Keratinocyte (primary cell): Measurements from ENCODE around the gene AIFM2. TPM values are rescaled to one million over a fixed set of nuclear protein-coding genes. Genes with fewer than 3 reads are reported as not detected.
"Not testable (repeated sequence)": the region's sequence is repeated elsewhere in the genome, so short reads cannot be mapped to it uniquely, and the experiment has no call there.

Source experiments
- DNase-seq: peaks from one replicate; pipeline ENCODE4 v3.0.0-alpha.2; 2011; ENCODE audit warnings: low read depth, missing footprints, low spot score
- FAIRE-seq: peaks from 2 replicates; lab custom pipeline; 2011; peaks lifted over from hg19 to GRCh38; lab: Jason Lieb, UNC
- H2AFZ ChIP-seq: 2 replicates; pipeline ENCODE4 v1.6.0; 2012; ENCODE audit warnings: low read length, control low read depth, inconsistent platforms; ENCODE audit not compliant: control insufficient read depth
- H3K27ac ChIP-seq: 2 replicates; pipeline ENCODE4 v1.5.1; 2011; ENCODE audit warnings: low read length; ENCODE audit not compliant: control insufficient read depth, insufficient read depth
- H3K27me3 ChIP-seq: 3 replicates; pipeline ENCODE4 v1.6.0; 2011; ENCODE audit warnings: low read length; ENCODE audit not compliant: control insufficient read depth, insufficient read depth; ENCODE audit errors: extremely low read depth
- H3K36me3 ChIP-seq, 2 experiments: 2 replicates in 1 of 2; 3 replicates in 1 of 2; pipeline ENCODE4 v1.5.1; 2011; ENCODE audit warnings: low read length in 2 of 2, mild to moderate bottlenecking in 1 of 2; ENCODE audit not compliant: control insufficient read depth in 2 of 2, insufficient read depth in 2 of 2; ENCODE audit errors: extremely low read depth in 1 of 2
- H3K4me1 ChIP-seq: 3 replicates; pipeline ENCODE4 v1.5.1; 2011; ENCODE audit warnings: low read length; ENCODE audit not compliant: control insufficient read depth, insufficient read depth; ENCODE audit errors: extremely low read depth
- H3K4me2 ChIP-seq: 3 replicates; pipeline ENCODE4 v1.6.0; 2011; ENCODE audit warnings: low read depth, low read length; ENCODE audit not compliant: control insufficient read depth, insufficient read depth; ENCODE audit errors: extremely low read depth
- H3K4me3 ChIP-seq, 3 experiments: fragments of 200-600 bp in 1 of 3; sonication (generic) in 1 of 3; 2 replicates in 2 of 3; 3 replicates in 1 of 3; pipeline ENCODE4 v1.5.1; 2011 to 2016; ENCODE audit warnings: low read length in 3 of 3, mild to moderate bottlenecking in 3 of 3, control low read depth in 2 of 3, inconsistent platforms in 1 of 3, low read depth in 1 of 3, mixed read lengths in 1 of 3, mixed run types in 1 of 3, moderate library complexity in 1 of 3; ENCODE audit not compliant: control insufficient read depth in 2 of 3, insufficient read depth in 2 of 3; ENCODE audit errors: extremely low read depth in 1 of 3
- H3K79me2 ChIP-seq: 2 replicates; pipeline ENCODE4 v1.6.0; 2012; ENCODE audit warnings: low read length; ENCODE audit not compliant: control insufficient read depth, insufficient read depth
- H3K9ac ChIP-seq: 3 replicates; pipeline ENCODE4 v1.6.0; 2011; ENCODE audit warnings: low read length; ENCODE audit not compliant: control insufficient read depth, insufficient read depth; ENCODE audit errors: extremely low read depth
- H3K9me1 ChIP-seq: 3 replicates; pipeline ENCODE4 v1.6.0; 2011; ENCODE audit warnings: low read length; ENCODE audit not compliant: control insufficient read depth, insufficient read depth; ENCODE audit errors: extremely low read depth
- H3K9me3 ChIP-seq: 2 replicates; pipeline ENCODE4 v1.5.1; 2012; ENCODE audit warnings: low read depth, low read length; ENCODE audit not compliant: control insufficient read depth
- H4K20me1 ChIP-seq: 3 replicates; pipeline ENCODE4 v1.6.0; 2011; ENCODE audit warnings: low read length; ENCODE audit not compliant: control insufficient read depth, insufficient read depth; ENCODE audit errors: extremely low read depth
- CTCF ChIP-seq, 3 experiments: IDR thresholded peaks in 1 of 3; conservative IDR thresholded peaks in 1 of 3; optimal IDR thresholded peaks in 1 of 3; 2 replicates in 2 of 3; 3 replicates in 1 of 3; pipeline versions ENCODE3 to v1.5.1; 2011; ENCODE audit warnings: low read length in 3 of 3, mild to moderate bottlenecking in 3 of 3, moderate library complexity in 2 of 3, control low read depth in 1 of 3, inconsistent platforms in 1 of 3; ENCODE audit not compliant: insufficient read depth in 2 of 3; ENCODE audit errors: extremely low read depth in 1 of 3
- EZH2 ChIP-seq: IDR thresholded peaks from one replicate; pipeline ENCODE4 v1.6.1; 2012; ENCODE audit warnings: inconsistent platforms, mild to moderate bottlenecking, low read length, moderate library complexity
- dilution Hi-C: fragments of 300-500 bp; cut with MboI; formaldehyde crosslinking; loops from one replicate; pipeline ENCODE4 v1.7.0; 2020; ENCODE audit warnings: low sequenced_read_pairs; ENCODE audit not compliant: extremely low pct_ligation_motif_present
- polyA plus RNA-seq, 5 experiments: library from polyadenylated mRNA; depleted of rRNA in 3 of 5; stranded (reverse) in 3 of 5; stranded (forward) in 1 of 5; unstranded in 1 of 5; fragments of >200 nt; gene quantifications; 1 replicate in 1 of 5; 2 replicates in 3 of 5; 3 replicates in 1 of 5; pipeline versions ENCODE4 v1.2.1 to v1.2.3, GENCODE V29; 2011 to 2012; ENCODE audit warnings: missing spikeins in 2 of 5, low read depth in 1 of 5, low replicate concordance in 1 of 5

The AIFM2 gene
- polyA plus RNA-seq, 1 donor (not counting 4 experiments of a cell fraction or from before 2014, with no cell fraction given): 1.8 TPM

GRCh38 chr10:70106958-70107791 is 25.4 kb downstream of the AIFM2 start:
- no peak for TF ChIP-seq EZH2
- peak; percentile 46 to 66 (median 47) for TF ChIP-seq CTCF (optimal IDR thresholded peaks at IDR 0.05 in 1 of 3, IDR thresholded peaks at IDR 0.05 in 1 of 3, conservative IDR thresholded peaks at IDR 0.05 in 1 of 3; ENCODE audit: extremely low read depth in 1 of 3, insufficient read depth in 2 of 3, low read length in 3 of 3)
- Histone ChIP-seq H3K9ac (no peak overlapping the region), H3K9me3 (no peaks in the 10 kb centered on the region), H3K27me3 (no peaks in the 10 kb centered on the region), H4K20me1 (no peaks in the 10 kb centered on the region), H3K4me3 (no peak overlapping the region), H3K36me3 (peaks cover 0 to under 1% of the 10 kb centered on the region in 2 experiments), H3K9me1 (no peaks in the 10 kb centered on the region), H3K4me1 (no peaks in the 10 kb centered on the region), H3K4me2 (no peak overlapping the region), H3K27ac (no peak overlapping the region), H3K79me2 (no peaks in the 10 kb centered on the region), H2AFZ (no peak overlapping the region)
- dilution Hi-C loops: no loop called here
- no peak for DNase-seq
- FAIRE-seq: no peak

- Histone ChIP-seq H3K4me1 (no peaks in the 10 kb centered on the region), H3K9me3 (no peaks in the 10 kb centered on the region), H3K9me1 (no peaks in the 10 kb centered on the region), H3K79me2 (no peaks in the 10 kb centered on the region), H3K27ac (no peak overlapping the region), H3K27me3 (no peaks in the 10 kb centered on the region), H4K20me1 (no peaks in the 10 kb centered on the region), H2AFZ (no peak overlapping the region), H3K9ac (no peak overlapping the region), H3K36me3 (peaks cover 0 to 4% of the 10 kb centered on the region in 2 experiments), H3K4me3 (no peak overlapping the region), H3K4me2 (no peak overlapping the region)
- TF ChIP-seq EZH2 (no peak), CTCF (optimal IDR thresholded peaks at IDR 0.05 in 1 of 3, IDR thresholded peaks at IDR 0.05 in 1 of 3, conservative IDR thresholded peaks at IDR 0.05 in 1 of 3; ENCODE audit: extremely low read depth in 1 of 3, insufficient read depth in 2 of 3, low read length in 3 of 3) (no peak)
- dilution Hi-C loops: no loop called here
- no peak for FAIRE-seq
- no peak for DNase-seq
Measured at GRCh38 chr10:70101668-70102067, 31.0 kb downstream of the AIFM2 start.

- not testable (repeated sequence) for H4K20me1 ChIP-seq
Measured at GRCh38 chr10:70101068-70101562, 31.5 kb downstream of the AIFM2 start.

More at GRCh38 chr10:70101068-70101562, 31.5 kb downstream of the AIFM2 start:
- H3K9me1 ChIP-seq, H3K27me3 ChIP-seq, H3K4me2 ChIP-seq, H3K9ac ChIP-seq, DNase-seq, H2AFZ ChIP-seq, FAIRE-seq, H3K79me2 ChIP-seq, H3K9me3 ChIP-seq, H3K4me1 ChIP-seq, H3K36me3 ChIP-seq, H3K27ac ChIP-seq, H3K4me3 ChIP-seq, dilution Hi-C loops: not testable (repeated sequence)
